Lower lobe of right lung (tissue), 2 donors: ENCODE results near the gene ESF1. TPM values are rescaled to one million over a fixed set of nuclear protein-coding genes. Genes with fewer than 3 reads are reported as not detected.

Source experiments
- ATAC-seq, 2 donors: fragments of 200-7000 bp; cut with Tn5 transposase; one replicate each; pipeline ENCODE4 v1.9.1; 2020 to 2022; ENCODE audit warnings: mild to moderate bottlenecking in 2 of 2, moderate library complexity in 2 of 2
- DNase-seq: peaks from one replicate; pipeline ENCODE4 v3.0.0-alpha.2; 2020
- H3K27ac ChIP-seq: fragments of 200-600 bp; one replicate; pipeline ENCODE4 v1.8.0; 2022
- H3K27me3 ChIP-seq: fragments of 200-600 bp; one replicate; pipeline ENCODE4 v1.8.0; 2022; ENCODE audit warnings: low read depth
- H3K36me3 ChIP-seq: fragments of 200-600 bp; one replicate; pipeline ENCODE4 v1.8.0; 2022; ENCODE audit warnings: mild to moderate bottlenecking
- H3K4me1 ChIP-seq: fragments of 200-600 bp; one replicate; pipeline ENCODE4 v1.8.0; 2022
- H3K4me3 ChIP-seq: fragments of 200-600 bp; one replicate; pipeline ENCODE4 v1.8.0; 2022; ENCODE audit warnings: mild to moderate bottlenecking
- H3K9me3 ChIP-seq: fragments of 200-600 bp; one replicate; pipeline ENCODE4 v1.8.0; 2022
- CTCF ChIP-seq: fragments of 200-600 bp; IDR thresholded peaks from one replicate; pipeline ENCODE4 v1.8.0; 2022; ENCODE audit warnings: antibody characterized with exemption, mild to moderate bottlenecking
- intact Hi-C: fragments of 100-400 bp; cut with DNase I; formaldehyde crosslinking; loops from one replicate; pipeline ENCODE4 v1.11.0; 2022
- total RNA-seq: library from RNA; stranded (reverse); fragmentation: NEBNext Ultra II Directional; extraction: Animal tissue kit (Norgen Biotek cat#: 25700); gene quantifications from one replicate; pipeline ENCODE4 v1.2.1, GENCODE V29; 2021
- donor health status: DM: no; HTN: yes; CAD: no; lungs with severe emphysema.

Gene ESF1
- total RNA-seq, 1 donor from 2014 or later = 12.4 TPM

- ATAC-seq (no peak), DNase-seq (no peak)
- no peaks in the 10 kb centered on the region for H3K9me3 ChIP-seq
- no peaks in the 10 kb centered on the region for H3K36me3 ChIP-seq
- no peaks in the 10 kb centered on the region for H3K27me3 ChIP-seq
- no peaks in the 10 kb centered on the region for H3K4me1 ChIP-seq
- H3K27ac ChIP-seq = no peak overlapping the region
- no peak for TF ChIP-seq CTCF
- no peak overlapping the region for H3K4me3 ChIP-seq
- intact Hi-C loops = no loop called here
Observed at GRCh38 chr20:13676682-13677081, 108.0 kb downstream of the ESF1 start.

GRCh38 chr20:13672690-13673089 lies 112.0 kb downstream of the ESF1 start:
- H3K27me3 ChIP-seq = no peaks in the 10 kb centered on the region
- no peak for DNase-seq
- intact Hi-C loops = no loop called here

GRCh38 chr20:13671916-13672378 lies 112.8 kb downstream of the ESF1 start:
- ATAC-seq (peak in 1 of 2 donors; percentile 46), DNase-seq (no peak)
- Histone ChIP-seq H3K27ac (no peak overlapping the region), H3K27me3 (no peaks in the 10 kb centered on the region), H3K9me3 (no peaks in the 10 kb centered on the region), H3K4me3 (no peak overlapping the region), H3K4me1 (no peaks in the 10 kb centered on the region), H3K36me3 (no peaks in the 10 kb centered on the region)
- TF ChIP-seq CTCF = no peak
- intact Hi-C loops = no loop called here

More at GRCh38 chr20:13672690-13673089, 112.0 kb downstream of the ESF1 start:
- no peak overlapping the region for H3K4me3 ChIP-seq
- no peak for TF ChIP-seq CTCF
- H3K36me3 ChIP-seq = no peaks in the 10 kb centered on the region
- H3K4me1 ChIP-seq = no peaks in the 10 kb centered on the region
- no peak for ATAC-seq
- H3K27ac ChIP-seq = no peak overlapping the region
- no peaks in the 10 kb centered on the region for H3K9me3 ChIP-seq

- Histone ChIP-seq H3K27me3 (no peaks in the 10 kb centered on the region), H3K4me3 (no peak overlapping the region), H3K9me3 (no peaks in the 10 kb centered on the region), H3K36me3 (no peaks in the 10 kb centered on the region), H3K27ac (peak overlapping the region; percentile 11), H3K4me1 (no peaks in the 10 kb centered on the region)
- DNase-seq (no peak), ATAC-seq (no peak)
- intact Hi-C loops = no loop called here
- no peak for TF ChIP-seq CTCF
Observed at GRCh38 chr20:13671512-13671911, 113.2 kb downstream of the ESF1 start.

- TF ChIP-seq CTCF = no peak
- Histone ChIP-seq H3K27ac (no peak overlapping the region), H3K4me1 (no peaks in the 10 kb centered on the region), H3K4me3 (no peak overlapping the region), H3K36me3 (no peaks in the 10 kb centered on the region), H3K9me3 (no peaks in the 10 kb centered on the region), H3K27me3 (no peaks in the 10 kb centered on the region)
- no peak for DNase-seq
- intact Hi-C loops = no loop called here
- no peak for ATAC-seq
Observed at GRCh38 chr20:13670160-13670559, 114.6 kb downstream of the ESF1 start.
